HG02588 (cell line): Measurements from ENCODE around the gene MOK.

ENCODE experiments used
- ATAC-seq: cut with Tn5 transposase; IDR thresholded peaks from one replicate; pipeline ENCODE4 v1.9.1; 2021; ENCODE audit warnings: mild to moderate bottlenecking, moderate library complexity; ENCODE audit not compliant: unreplicated experiment

The MOK gene

DNA sequence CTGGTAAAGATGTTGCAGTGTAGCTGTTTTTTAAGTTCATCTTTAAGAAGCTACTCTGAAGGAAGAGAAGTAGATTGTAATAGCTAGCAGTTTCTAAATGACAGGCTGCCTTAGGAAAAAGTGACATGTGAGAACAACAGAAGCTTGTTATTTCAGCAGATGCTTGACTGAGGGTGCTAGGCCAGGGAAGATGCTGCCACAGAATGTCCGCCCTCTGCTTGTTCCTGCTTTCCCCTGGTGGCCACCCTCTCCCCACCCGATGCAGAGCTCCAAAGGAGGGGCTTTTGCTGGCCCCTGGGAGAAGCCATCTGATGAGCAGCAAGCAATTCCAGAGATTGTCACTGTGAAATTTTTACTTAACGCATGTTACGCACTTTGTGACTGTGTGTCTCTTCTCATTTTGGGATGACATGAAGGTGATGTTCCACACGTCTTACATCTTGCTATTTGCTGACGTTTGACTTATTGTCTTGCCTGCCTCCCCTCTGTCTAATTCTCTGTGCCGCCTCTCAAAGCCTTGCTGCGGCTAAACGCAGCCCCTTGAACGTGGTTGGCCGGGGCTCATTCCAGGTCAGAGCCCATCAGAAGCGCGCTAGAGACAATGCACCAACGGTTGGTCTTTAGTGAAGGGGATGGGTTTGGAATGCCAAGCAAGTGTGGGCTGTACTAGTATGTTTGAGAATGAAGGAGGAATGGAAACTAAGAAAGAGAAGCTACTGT, 120.5 kb downstream of the MOK start:
- no peak for ATAC-seq

DNA sequence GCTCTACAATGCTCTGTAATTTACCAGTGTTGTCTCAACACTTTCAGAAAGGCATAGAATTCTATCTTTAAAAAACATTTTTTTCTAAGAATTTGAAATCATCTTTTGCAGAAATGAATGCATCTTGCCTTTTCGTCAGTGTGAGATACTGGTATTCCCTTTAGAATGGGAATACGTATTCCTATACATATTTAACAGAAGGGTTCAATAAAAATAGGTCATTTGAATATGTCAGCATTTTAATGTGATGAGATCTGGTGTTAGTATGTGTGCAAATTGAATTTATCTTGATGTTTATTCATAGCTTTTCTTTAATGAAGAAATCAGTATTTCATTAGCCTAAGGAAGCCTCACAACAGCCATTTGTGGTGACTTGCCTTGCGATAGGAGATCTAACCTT, 121.1 kb downstream of the MOK start:
- no peak for ATAC-seq

DNA sequence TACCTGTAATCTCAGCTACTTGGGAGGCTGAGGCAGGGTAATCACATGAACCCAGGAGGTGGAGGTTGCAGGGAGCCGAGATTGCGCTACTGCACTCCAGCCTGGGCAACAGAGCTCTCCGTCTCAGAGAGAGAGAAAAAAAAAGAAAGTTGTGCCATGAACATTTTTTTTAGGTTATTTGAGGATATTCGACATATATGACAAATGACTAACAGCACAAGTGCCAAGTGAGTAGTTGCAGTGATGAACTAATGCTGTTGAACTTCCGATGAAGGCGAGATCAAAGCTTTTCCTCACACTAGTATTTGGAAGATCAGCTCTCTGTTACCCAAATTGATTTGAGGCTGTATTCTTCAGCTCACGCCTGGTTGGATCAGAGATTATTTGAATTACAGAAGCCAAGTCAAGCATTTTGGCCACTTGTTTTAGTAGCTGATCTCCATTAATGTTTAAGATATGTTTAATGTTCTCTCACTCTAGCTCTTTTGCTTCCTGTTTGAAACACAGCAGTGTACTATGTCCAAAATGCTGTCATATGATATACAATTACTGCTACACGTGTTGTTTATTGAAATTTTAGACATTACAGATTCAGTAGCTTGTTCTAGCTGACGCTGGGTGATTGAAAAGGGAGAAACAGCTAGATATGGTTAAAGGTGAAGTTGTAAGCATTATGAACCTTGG, 121.9 kb downstream of the MOK start:
- ATAC-seq: no peak

DNA sequence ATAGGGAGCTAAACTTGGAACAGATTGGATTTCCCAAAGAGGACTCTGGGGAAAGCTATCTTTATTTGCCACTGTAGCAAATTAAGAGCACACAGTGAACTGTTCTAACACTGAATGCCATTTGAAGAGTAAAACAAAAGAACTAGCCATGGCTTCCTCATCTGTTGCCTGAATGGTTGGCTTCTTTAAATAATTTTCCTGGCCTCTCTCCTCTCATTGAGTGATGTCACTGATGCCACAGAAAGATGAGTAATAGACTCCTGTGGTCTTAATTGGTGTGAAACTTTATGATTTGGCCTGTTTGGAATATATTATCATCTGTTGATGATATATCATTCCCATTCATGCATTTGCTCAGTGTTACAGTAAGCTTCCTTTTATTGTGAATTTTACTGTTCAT, 122.8 kb downstream of the MOK start:
- no peak for ATAC-seq

DNA sequence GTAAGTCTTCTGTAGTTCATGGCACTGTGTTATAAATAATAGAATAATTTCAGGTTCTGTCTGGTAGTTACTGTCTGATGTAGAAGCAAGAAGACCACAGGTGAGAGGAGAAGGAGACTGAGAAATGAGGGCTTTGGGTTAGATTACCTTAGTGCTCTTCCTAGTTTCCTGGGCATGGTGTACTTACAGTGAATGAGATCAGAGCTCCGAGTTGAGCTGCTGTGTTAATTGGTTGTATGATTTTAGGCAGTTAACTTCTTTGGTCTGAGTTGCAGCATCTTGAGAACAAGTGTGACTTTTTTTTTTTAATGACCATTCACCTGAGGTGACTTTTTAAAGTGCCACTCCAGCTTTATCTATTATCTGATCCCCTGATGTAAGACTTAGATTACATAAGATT, 123.8 kb downstream of the MOK start:
- no peak for ATAC-seq

DNA sequence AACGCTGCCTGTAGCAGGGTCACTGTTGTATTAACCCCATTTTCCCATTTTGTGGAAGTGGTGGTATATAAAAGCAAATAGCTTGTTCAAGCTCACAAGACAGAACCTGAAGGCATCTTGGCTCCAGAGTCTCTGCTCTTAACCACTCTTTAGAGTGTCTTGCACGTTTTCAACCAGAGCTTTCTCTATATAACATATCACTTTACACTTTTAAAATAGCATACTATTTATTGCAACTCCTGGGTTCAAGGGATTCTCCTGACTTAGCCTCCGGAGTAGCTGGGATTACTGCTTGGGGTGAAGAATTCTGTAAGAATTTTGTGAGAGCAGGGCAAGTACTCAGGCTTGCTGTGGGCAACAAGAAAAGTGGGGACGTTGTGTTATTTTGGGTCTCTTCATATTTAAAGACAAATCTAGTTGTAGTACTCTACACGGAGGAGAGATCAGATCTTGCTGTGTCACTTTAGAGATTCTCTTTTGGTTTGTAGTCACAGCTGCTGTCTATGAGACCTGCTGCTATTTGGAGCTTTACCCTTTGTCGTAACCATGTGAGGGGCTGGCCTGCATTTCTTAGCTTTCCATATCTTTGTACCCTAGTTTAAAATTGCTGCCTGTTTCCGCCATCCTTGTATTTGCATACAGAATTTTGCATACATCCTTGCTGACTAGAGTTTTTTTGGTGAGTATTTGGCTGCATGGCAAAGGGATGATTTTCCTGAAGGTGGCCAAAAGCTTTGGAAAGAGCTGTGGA, 124.5 kb downstream of the MOK start:
- no peak for ATAC-seq
